Pancreas (tissue), 10 donors: Measurements from ENCODE around the gene PXMP4. TPM values are rescaled to one million over a fixed set of nuclear protein-coding genes. Genes with fewer than 3 reads are reported as not detected.

Experiments used
- ATAC-seq, 4 donors: fragments of 200-7000 bp; cut with Tn5 transposase; one replicate each; pipeline versions ENCODE4 v1.8.0 to v1.9.1; 2020; ENCODE audit warnings: mild to moderate bottlenecking in 4 of 4, moderate library complexity in 4 of 4
- DNase-seq, 6 donors: peaks; one replicate each; pipeline ENCODE4 v3.0.0-alpha.2; 2020
- FAIRE-seq: peaks from 2 replicates; lab custom pipeline; 2012; peaks lifted over from hg19 to GRCh38; lab: Jason Lieb, UNC
- H3K27ac ChIP-seq, 4 donors: fragments of 200-600 bp; sonication (generic); 1 replicate in 3 of 4; 2 replicates in 1 of 4; pipeline versions ENCODE4 v1.5.0 to v1.8.0; 2020
- H3K27me3 ChIP-seq, 4 donors: fragments of 200-600 bp; one replicate each; pipeline ENCODE4 v1.8.0; 2021
- H3K36me3 ChIP-seq, 3 donors: fragments of 200-600 bp; sonication (generic) in 1 of 3; one replicate each; pipeline versions ENCODE4 v1.5.0 to v1.8.0; 2020 to 2021
- H3K4me1 ChIP-seq, 3 donors: fragments of 200-600 bp; one replicate each; pipeline ENCODE4 v1.8.0; 2021
- H3K4me3 ChIP-seq, 4 donors: fragments of 200-600 bp; sonication (generic) in 2 of 4; one replicate each; pipeline versions ENCODE4 v1.5.0 to v1.8.0; 2020 to 2021
- H3K9me3 ChIP-seq, 4 donors: fragments of 200-600 bp; one replicate each; pipeline ENCODE4 v1.8.0; 2021
- CTCF ChIP-seq, 4 donors: fragments of 200-600 bp; sonication (generic) in 3 of 4; IDR thresholded peaks; one replicate each; pipeline versions ENCODE4 v1.5.0 to v1.8.0; 2021; ENCODE audit warnings: antibody characterized with exemption in 4 of 4
- WGBS, 2 donors: extraction: QIAGEN DNeasy Blood & Tissue Kit; methylation state at CpG; one replicate each; pipeline ENCODE4 v1.1.7; 2013; 5-methylcytosine and 5-hydroxymethylcytosine counted together
- intact Hi-C, 3 donors: fragments of 100-400 bp; cut with DNase I; formaldehyde crosslinking; loops; one replicate each; pipeline versions ENCODE4 v1.11.1 to v1.14.2; 2022
- polyA plus RNA-seq, 2 donors: library from polyadenylated mRNA; stranded (reverse); fragments of 200-250 nt; gene quantifications; one replicate each; pipeline ENCODE4 v1.2.3, GENCODE V29; 2013
- total RNA-seq, 6 donors: library from RNA; stranded (reverse); fragmentation: NEBNext Ultra II Directional in 4 of 6; extraction: Animal tissue kit (Norgen Biotek cat#: 25700) in 4 of 6; gene quantifications; one replicate each; pipeline versions ENCODE4 v1.2.1 to v1.2.4, GENCODE V29; 2021 to 2023
- donor health status: healthy with polysubstance abuse.
- donor health status: DM: no; HTN: no; CAD: no; lungs with moderate emphysema.
- donor health status: DM: no; HTN: no; CAD: no.
- donor health status: control.
- donor health status: control.
- donor health status: Bipolar disorder and iron deficiency.
- donor health status: DM: yes; HTN: yes; CAD: no.
- donor health status: DM: no; HTN: no; CAD: no.
- donor health status: DM: no; HTN: no; CAD: no.
- donor health status: DM: yes; HTN: yes; CAD: no.

PXMP4 gene
- total and polyA plus RNA-seq, 8 donors = 2.1 to 8.2 (median 5.4) TPM

- Histone ChIP-seq H3K27me3 (no peaks in the 10 kb centered on the region), H3K4me3 (no peak overlapping the region), H3K9me3 (no peaks in the 10 kb centered on the region), H3K4me1 (peaks cover 0 to under 1% (median 0%) of the 10 kb centered on the region in 3 donors), H3K36me3 (no peaks in the 10 kb centered on the region), H3K27ac (no peak overlapping the region)
- WGBS, 2 donors = 76 to 77% methylated on average over 14 of the region's 14 CpGs
- intact Hi-C loops = no loop called here
- DNase-seq (no peak), FAIRE-seq (no peak), ATAC-seq (no peak)
- no peak for TF ChIP-seq CTCF (IDR thresholded peaks at IDR 0.05)
Measured at GRCh38 chr20:33724439-33725094, 4.5 kb upstream of the PXMP4 start.

GRCh38 chr20:33721391-33722140 is 1.5 kb upstream of the PXMP4 start:
- Histone ChIP-seq H3K4me3 (no peak overlapping the region), H3K36me3 (no peaks in the 10 kb centered on the region), H3K27ac (no peak overlapping the region), H3K27me3 (no peaks in the 10 kb centered on the region), H3K4me1 (peaks cover 0 to 8% (median 5%) of the 10 kb centered on the region in 3 donors), H3K9me3 (no peaks in the 10 kb centered on the region)
- ATAC-seq (no peak), FAIRE-seq (no peak), DNase-seq (no peak)
- no peak for TF ChIP-seq CTCF (IDR thresholded peaks at IDR 0.05)
- intact Hi-C loops = no loop called here
- 87 to 91% methylated on average over 11 of the region's 11 CpGs for WGBS, 2 donors

GRCh38 chr20:33719277-33719988 is 677 bp downstream of the PXMP4 start:
- peak in 1 of 6 donors; percentile 21 for DNase-seq
- WGBS, 2 donors = 42 to 51% methylated on average over 13 of the region's 13 CpGs
- ATAC-seq = peak in 1 of 4 donors; percentile 1

GRCh38 chr20:33716498-33716897 is 3.6 kb downstream of the PXMP4 start:
- Histone ChIP-seq H3K4me3 (no peak overlapping the region), H3K27me3 (no peaks in the 10 kb centered on the region), H3K9me3 (no peaks in the 10 kb centered on the region), H3K4me1 (peaks cover 0 to 8% (median 5%) of the 10 kb centered on the region in 3 donors), H3K27ac (no peak overlapping the region), H3K36me3 (peaks cover 0 to 15% (median 4%) of the 10 kb centered on the region in 3 donors)
- FAIRE-seq (no peak), ATAC-seq (no peak), DNase-seq (no peak)
- intact Hi-C loops = no loop called here
- WGBS, 2 donors = 86 to 91% methylated on average over 2 of the region's 2 CpGs
- TF ChIP-seq CTCF (IDR thresholded peaks at IDR 0.05) = no peak

More at GRCh38 chr20:33719277-33719988, 677 bp downstream of the PXMP4 start:
- Histone ChIP-seq H3K27ac (peak overlapping the region; percentile 22 to 49 (median 42)), H3K4me1 (peaks cover 0 to 8% (median 5%) of the 10 kb centered on the region in 3 donors), H3K4me3 (peak overlapping the region; percentile 72 to 95 (median 78)), H3K27me3 (no peaks in the 10 kb centered on the region), H3K9me3 (no peaks in the 10 kb centered on the region), H3K36me3 (no peaks in the 10 kb centered on the region)
- intact Hi-C loops = no loop called here
- TF ChIP-seq CTCF (IDR thresholded peaks at IDR 0.05) = no peak
- FAIRE-seq = no peak
